GM18907 (cell line): Measurements from ENCODE around the gene PPFIBP1.
"Not testable (repeated sequence)": the region's sequence is repeated elsewhere in the genome, so short reads cannot be mapped to it uniquely, and the experiment has no call there.

ENCODE experiments used
- ATAC-seq: cut with Tn5 transposase; IDR thresholded peaks from one replicate; pipeline ENCODE4 v1.9.1; 2021; ENCODE audit warnings: mild to moderate bottlenecking, moderate library complexity; ENCODE audit not compliant: unreplicated experiment

PPFIBP1 gene

GRCh38 chr12:27651201-27651600, 127.2 kb downstream of the PPFIBP1 start:
- no peak for ATAC-seq

- no peak for ATAC-seq
Measured at GRCh38 chr12:27652174-27652763, 128.3 kb downstream of the PPFIBP1 start.

GRCh38 chr12:27653661-27654060, 129.7 kb downstream of the PPFIBP1 start:
- ATAC-seq = no peak

GRCh38 chr12:27655476-27655875, 131.5 kb downstream of the PPFIBP1 start:
- ATAC-seq = not testable (repeated sequence)

- no peak for ATAC-seq
Measured at GRCh38 chr12:27657296-27657695, 133.3 kb downstream of the PPFIBP1 start.

GRCh38 chr12:27665704-27666103, 141.7 kb downstream of the PPFIBP1 start:
- ATAC-seq = no peak

- no peak for ATAC-seq
Measured at GRCh38 chr12:27666510-27666909, 142.5 kb downstream of the PPFIBP1 start.

GRCh38 chr12:27667540-27667939, 143.5 kb downstream of the PPFIBP1 start:
- ATAC-seq = no peak

- no peak for ATAC-seq
Measured at GRCh38 chr12:27672051-27672450, 148.0 kb downstream of the PPFIBP1 start.

GRCh38 chr12:27672643-27673042, 148.6 kb downstream of the PPFIBP1 start:
- ATAC-seq = no peak

GRCh38 chr12:27673101-27673718, 149.2 kb downstream of the PPFIBP1 start:
- no peak for ATAC-seq

GRCh38 chr12:27674989-27675388, 151.0 kb downstream of the PPFIBP1 start:
- no peak for ATAC-seq

- no peak for ATAC-seq
Measured at GRCh38 chr12:27680619-27681018, 156.6 kb downstream of the PPFIBP1 start.

- ATAC-seq = no peak
Measured at GRCh38 chr12:27682534-27682933, 158.5 kb downstream of the PPFIBP1 start.

GRCh38 chr12:27685274-27685673, 161.3 kb downstream of the PPFIBP1 start:
- no peak for ATAC-seq

GRCh38 chr12:27686147-27686546, 162.1 kb downstream of the PPFIBP1 start:
- ATAC-seq = no peak

- ATAC-seq = no peak
Measured at GRCh38 chr12:27688671-27689070, 164.7 kb downstream of the PPFIBP1 start.

GRCh38 chr12:27689558-27690180, 165.7 kb downstream of the PPFIBP1 start:
- ATAC-seq = no peak

- no peak for ATAC-seq
Measured at GRCh38 chr12:27693403-27693802, 169.4 kb downstream of the PPFIBP1 start.

- ATAC-seq = no peak
Measured at GRCh38 chr12:27695556-27696292, 171.7 kb downstream of the PPFIBP1 start.

- ATAC-seq = no peak
Measured at GRCh38 chr12:27696293-27696652, 172.3 kb downstream of the PPFIBP1 start, which contains the start of gene REP15. TSS of gene REP15 (plus strand) at chr12:27696447. CDS start at chr12:27696563, 116 bp downstream.
